T follicular helper cell (primary cell): ENCODE results near the gene SRP19.
"Not testable (repeated sequence)": the region's sequence is repeated elsewhere in the genome, so short reads cannot be mapped to it uniquely, and the experiment has no call there.

Experiments used
- DNase-seq: peaks from one replicate; pipeline ENCODE4 v3.0.0-alpha.2; 2020; ENCODE audit warnings: low read depth
- total RNA-seq, 2 experiments: gene quantifications; one replicate each; lab custom pipeline; 2026; lab: John Stamatoyannopoulos, UW

Gene SRP19
- 15.8 to 22.5 reads per million in 2 experiments for total RNA-seq

- DNase-seq: peak; percentile 88
Observed at GRCh38 chr5:112860929-112861637, at the start of gene SRP19. Gene SRP19, plus strand, starts transcription at chr5:112861287. Its CDS starts 90 bp downstream, at chr5:112861377.

DNA sequence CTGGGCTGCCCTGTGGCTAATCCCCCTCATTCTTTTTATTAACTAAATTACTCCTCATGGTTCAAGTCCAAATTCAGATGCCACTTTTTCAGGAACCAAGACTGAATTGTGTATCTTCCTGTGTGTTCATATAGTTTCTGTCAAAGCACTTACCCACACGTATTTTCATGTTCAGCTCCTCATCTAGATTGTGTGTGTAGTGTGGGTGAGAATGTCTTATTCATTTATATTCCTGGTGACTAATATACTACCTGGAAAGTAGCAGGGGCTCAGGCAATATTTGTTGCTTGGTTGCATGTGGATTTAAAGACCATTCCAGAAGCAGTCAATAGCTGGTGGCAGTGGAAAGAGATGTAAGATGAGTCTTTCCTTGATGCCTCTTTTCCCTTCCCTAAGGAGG is 48.5 kb upstream of the SRP19 start:
- no peak for DNase-seq

GRCh38 chr5:112820246-112820645 is 40.8 kb upstream of the SRP19 start:
- DNase-seq: no peak

DNA sequence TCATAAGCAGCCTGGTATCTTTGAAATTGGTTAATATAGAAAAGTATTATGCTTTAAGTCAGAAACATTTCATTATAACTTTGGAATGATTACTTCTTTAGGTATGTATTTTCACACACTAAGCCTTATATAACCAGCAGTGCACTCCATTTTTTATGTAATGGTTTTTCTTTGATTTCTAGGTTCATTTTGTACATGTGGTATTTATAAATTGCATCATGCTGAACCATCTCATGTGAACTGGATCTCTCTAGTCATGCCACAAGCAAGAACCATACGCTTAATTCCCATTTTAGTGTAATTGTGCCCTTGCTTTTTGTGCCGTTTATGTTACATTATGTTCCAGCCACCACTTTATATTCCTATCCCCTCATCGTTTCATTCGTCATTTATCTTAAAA is 38.6 kb upstream of the SRP19 start:
- DNase-seq: no peak

DNA sequence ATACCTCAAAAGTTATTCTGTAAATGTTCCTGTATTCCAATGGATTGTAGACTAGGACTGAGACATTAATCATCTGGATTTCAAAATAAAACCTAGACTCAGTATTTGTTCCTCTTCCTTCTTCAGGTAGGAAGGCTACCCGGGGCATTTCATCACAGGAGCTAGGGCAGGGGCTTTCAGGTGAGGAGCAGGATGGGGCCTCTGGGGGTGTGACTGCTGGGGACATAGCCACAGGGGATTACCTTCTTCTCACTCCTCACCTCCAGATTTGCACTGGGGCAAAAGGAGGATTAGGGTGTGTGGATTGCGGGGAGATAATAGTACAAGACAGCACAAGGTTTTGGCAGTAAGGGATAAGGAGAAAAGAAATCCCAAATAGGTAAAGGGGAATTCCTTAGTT is 37.9 kb upstream of the SRP19 start:
- DNase-seq: no peak

GRCh38 chr5:112823656-112824055 is 37.4 kb upstream of the SRP19 start:
- no peak for DNase-seq

- DNase-seq: no peak
Observed at GRCh38 chr5:112824197-112824596, 36.9 kb upstream of the SRP19 start.

- no peak for DNase-seq
Observed at GRCh38 chr5:112830378-112830777, 30.7 kb upstream of the SRP19 start.

- no peak for DNase-seq
Observed at GRCh38 chr5:112833971-112834370, 27.1 kb upstream of the SRP19 start.

DNA sequence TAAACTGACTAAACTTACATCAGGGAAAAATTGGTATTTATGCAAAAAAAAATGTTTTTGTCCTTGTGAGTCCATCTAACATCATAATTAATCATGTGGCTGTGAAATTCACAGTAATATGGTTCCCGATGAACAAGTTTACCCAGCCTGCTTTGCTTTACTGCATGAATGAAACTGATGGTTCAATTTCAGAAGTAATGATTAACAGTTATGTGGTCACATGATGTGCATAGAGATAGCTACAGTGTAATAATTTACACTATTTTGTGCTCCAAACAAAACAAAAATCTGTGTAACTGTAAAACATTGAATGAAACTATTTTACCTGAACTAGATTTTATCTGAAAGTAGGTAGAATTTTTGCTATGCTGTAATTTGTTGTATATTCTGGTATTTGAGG is 16.6 kb upstream of the SRP19 start:
- no peak for DNase-seq

- no peak for DNase-seq
Observed at GRCh38 chr5:112846556-112846955, 14.5 kb upstream of the SRP19 start.

GRCh38 chr5:112847306-112847705 is 13.8 kb upstream of the SRP19 start:
- DNase-seq: no peak

- no peak for DNase-seq
Observed at GRCh38 chr5:112848116-112848811, 12.8 kb upstream of the SRP19 start.

- DNase-seq: no peak
Observed at GRCh38 chr5:112849912-112850311, 11.2 kb upstream of the SRP19 start.

DNA sequence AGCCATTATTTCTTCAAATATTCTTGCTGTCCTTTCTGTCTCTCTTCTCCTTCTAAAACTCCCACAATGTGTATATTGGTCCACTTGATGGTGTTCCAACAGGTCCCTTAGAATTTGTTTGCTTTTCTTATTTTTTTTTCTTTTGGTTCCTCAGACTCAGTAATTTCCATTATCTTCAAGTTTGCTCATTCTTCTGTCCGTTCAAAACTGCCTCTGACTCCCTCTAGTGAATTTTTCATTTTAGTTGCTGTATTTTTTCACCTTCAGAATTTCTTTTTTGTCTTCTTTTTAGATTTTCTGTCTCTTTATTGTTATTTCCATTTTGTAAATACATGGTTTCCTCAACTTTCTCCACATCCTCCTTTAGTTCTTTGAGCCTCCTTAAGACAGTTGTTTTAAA is 6.4 kb upstream of the SRP19 start:
- DNase-seq: no peak

DNA sequence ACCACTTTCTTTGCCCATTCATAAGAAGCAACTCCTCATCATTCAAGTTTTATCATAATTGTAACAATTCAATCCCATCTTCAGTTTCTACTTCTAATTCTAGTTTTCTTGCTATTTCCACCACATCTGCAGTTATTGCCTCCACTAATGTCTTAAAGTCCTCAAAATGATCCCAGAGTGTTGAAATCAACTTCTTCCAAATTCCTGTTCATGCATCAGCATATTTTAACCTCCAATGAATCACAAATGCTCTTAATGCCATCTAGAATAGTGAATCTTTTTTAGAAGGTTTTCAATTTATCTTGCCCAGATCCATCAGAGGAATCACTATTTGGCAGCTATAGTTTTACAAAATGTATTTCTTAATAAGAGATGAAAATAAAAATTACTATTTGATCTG is 3.2 kb upstream of the SRP19 start:
- DNase-seq: no peak

- DNase-seq: not testable (repeated sequence)
Observed at GRCh38 chr5:112860571-112860928, 537 bp upstream of the SRP19 start.

DNA sequence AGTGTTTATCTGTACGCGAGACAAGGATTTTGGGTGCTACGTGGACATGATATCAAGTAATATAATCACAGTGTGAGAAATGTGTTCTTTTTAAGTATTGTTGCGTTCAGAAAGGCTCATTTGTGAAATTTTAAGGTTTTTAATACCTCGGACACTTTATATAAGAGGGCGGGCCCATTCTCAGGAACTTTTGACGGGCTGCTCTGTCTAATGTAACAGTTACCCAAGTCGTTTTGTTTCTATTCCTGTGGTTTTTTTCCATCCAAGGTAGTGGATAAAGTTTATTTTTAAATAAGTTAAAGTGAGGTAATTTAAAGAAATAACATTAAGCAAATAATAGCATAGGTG is 525 bp downstream of the SRP19 start:
- DNase-seq: no peak

DNA sequence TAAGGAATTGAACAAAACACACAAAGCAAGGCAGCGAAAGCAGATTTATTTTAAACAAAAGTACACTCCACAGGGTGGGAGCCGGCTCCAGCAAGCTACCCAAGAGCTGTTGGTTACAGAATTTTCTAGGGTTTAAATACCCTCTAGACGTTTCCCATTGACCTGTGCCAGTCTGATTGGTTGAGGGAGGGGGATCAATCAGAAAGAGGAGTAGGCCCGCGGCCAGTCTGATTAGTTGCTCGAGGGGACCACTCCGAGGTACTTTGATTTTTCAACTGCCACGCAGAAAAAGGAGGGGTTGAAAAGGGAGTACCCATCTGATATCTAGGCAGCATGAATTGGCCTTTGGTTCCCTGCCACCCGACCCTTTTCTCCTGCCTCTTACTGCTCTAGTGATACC is 998 bp downstream of the SRP19 start:
- no peak for DNase-seq

DNA sequence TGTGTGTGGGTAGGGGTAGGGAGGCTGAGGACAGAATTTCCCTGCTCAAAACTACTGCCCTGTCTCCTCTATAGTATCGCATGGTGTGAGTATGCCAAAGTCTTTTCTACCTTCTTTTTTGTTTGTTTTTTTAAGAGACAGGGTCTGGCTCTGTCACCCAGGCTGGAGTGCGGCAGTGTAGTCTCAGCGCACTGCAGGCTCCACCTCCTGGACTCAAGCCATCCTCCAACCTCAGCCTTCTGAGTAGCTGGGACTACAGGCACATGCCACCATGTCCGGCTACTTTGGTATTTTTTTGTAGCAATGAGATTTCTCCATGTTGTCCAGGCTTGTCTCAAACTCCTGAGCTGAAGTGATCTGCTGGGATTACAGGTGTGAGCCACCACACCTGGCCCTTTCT is 2.5 kb downstream of the SRP19 start:
- no peak for DNase-seq

DNA sequence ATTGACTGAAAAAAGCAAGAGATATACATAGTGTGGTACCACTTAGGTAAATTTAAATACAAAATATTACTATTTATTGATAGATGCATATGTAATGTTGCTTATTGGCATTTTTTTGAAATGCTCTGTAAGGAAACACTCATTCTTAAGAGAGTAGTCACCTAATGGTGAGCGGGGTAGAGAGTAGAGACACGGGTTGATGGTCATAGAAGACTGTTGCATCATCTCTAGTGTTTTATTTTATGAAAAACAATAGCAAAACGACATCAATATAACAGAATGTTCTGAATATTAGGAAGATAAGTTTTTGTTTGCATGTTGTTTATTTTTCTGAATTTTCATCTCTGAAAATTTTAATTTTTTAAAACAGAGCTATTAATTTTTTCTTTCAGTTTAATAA is 4.0 kb downstream of the SRP19 start:
- DNase-seq: no peak

- no peak for DNase-seq
Observed at GRCh38 chr5:112866739-112867138, 5.7 kb downstream of the SRP19 start.

GRCh38 chr5:112867411-112867810 is 6.3 kb downstream of the SRP19 start:
- no peak for DNase-seq

GRCh38 chr5:112869948-112870347 is 8.9 kb downstream of the SRP19 start:
- no peak for DNase-seq
